HepG2 (cell line): ENCODE results near the gene TPI1. TPM values are rescaled to one million over a fixed set of nuclear protein-coding genes. Genes with fewer than 3 reads are reported as not detected.

Source experiments
- CCAR2 ChIP-seq: fragments of 200-400 bp; formaldehyde crosslinking; optimal IDR thresholded peaks from 2 replicates; pipeline ENCODE3; 2018; ENCODE audit warnings: low read depth, mild to moderate bottlenecking, low read length, moderate library complexity
- HMGXB3 ChIP-seq: sonication (generic); formaldehyde crosslinking; IDR thresholded peaks from 2 replicates; pipeline ENCODE4 v1.4.0; 2020; ENCODE audit warnings: missing genetic modification reagents, borderline replicate concordance
- IRF2 ChIP-seq: IDR thresholded peaks from 2 replicates; pipeline ENCODE4 v1.6.1; 2018; ENCODE audit warnings: missing genetic modification reagents, missing compliant biosample characterization
- JDP2 ChIP-seq: sonication (generic); formaldehyde crosslinking; IDR thresholded peaks from 2 replicates; pipeline ENCODE4 v1.8.1; 2022; ENCODE audit warnings: missing genetic modification reagents, borderline replicate concordance
- MAF1 ChIP-seq: sonication (generic); formaldehyde crosslinking; IDR thresholded peaks from 2 replicates; pipeline ENCODE4 v1.5.0; 2020; ENCODE audit warnings: missing genetic modification reagents, borderline replicate concordance
- MEIS1 ChIP-seq: sonication (generic); formaldehyde crosslinking; IDR thresholded peaks from 2 replicates; pipeline ENCODE4 v1.9.0; 2021; ENCODE audit warnings: mild to moderate bottlenecking, missing genetic modification reagents, moderate library complexity, borderline replicate concordance
- MEIS2 ChIP-seq: sonication (generic); formaldehyde crosslinking; IDR thresholded peaks from 2 replicates; pipeline ENCODE4 v1.9.0; 2021; ENCODE audit warnings: mild to moderate bottlenecking, missing genetic modification reagents
- MIER2 ChIP-seq: IDR thresholded peaks from 2 replicates; pipeline ENCODE4 v1.6.1; 2016; ENCODE audit warnings: missing biosample characterization, missing genetic modification reagents
- NBN ChIP-seq: fragments of 450-650 bp; conservative IDR thresholded peaks from 2 replicates; pipeline ENCODE4 v1.6.1; 2017
- NKX3-1 ChIP-seq: sonication (generic); formaldehyde crosslinking; IDR thresholded peaks from 2 replicates; pipeline ENCODE4 v1.5.0; 2020; ENCODE audit warnings: missing genetic modification reagents
- PAWR ChIP-seq: sonication (generic); formaldehyde crosslinking; IDR thresholded peaks from 2 replicates; pipeline ENCODE4 v1.4.0; 2020; ENCODE audit warnings: missing genetic modification reagents, mild to moderate bottlenecking, borderline replicate concordance
- XRCC5 ChIP-seq: fragments of 200-400 bp; formaldehyde crosslinking; optimal IDR thresholded peaks from 2 replicates; pipeline ENCODE3; 2017; ENCODE audit warnings: mild to moderate bottlenecking, low read length
- ZMYM2 ChIP-seq: sonication (generic); formaldehyde crosslinking; IDR thresholded peaks from 2 replicates; pipeline ENCODE4 v1.8.0; 2022; ENCODE audit warnings: mild to moderate bottlenecking, missing genetic modification reagents
- ZNF138 ChIP-seq: sonication (generic); formaldehyde crosslinking; IDR thresholded peaks from 2 replicates; pipeline ENCODE4 v1.5.0; 2020; ENCODE audit warnings: mild to moderate bottlenecking, low read depth, missing genetic modification reagents
- ZNF264 ChIP-seq: sonication (generic); formaldehyde crosslinking; IDR thresholded peaks from 2 replicates; pipeline ENCODE4 v1.4.0; 2020; ENCODE audit warnings: missing genetic modification reagents
- ZNF326 ChIP-seq: sonication (generic); formaldehyde crosslinking; IDR thresholded peaks from 2 replicates; pipeline ENCODE4 v1.4.0; 2020; ENCODE audit warnings: missing genetic modification reagents, borderline replicate concordance
- ZNF350 ChIP-seq: sonication (generic); formaldehyde crosslinking; IDR thresholded peaks from 2 replicates; pipeline ENCODE4 v1.4.0; 2020; ENCODE audit warnings: mild to moderate bottlenecking, low read depth, missing genetic modification reagents, borderline replicate concordance
- ZNF616 ChIP-seq: sonication (generic); formaldehyde crosslinking; IDR thresholded peaks from 2 replicates; pipeline ENCODE4 v1.5.0; 2020; ENCODE audit warnings: low read depth, mild to moderate bottlenecking, missing genetic modification reagents
- ZNF619 ChIP-seq: sonication (generic); formaldehyde crosslinking; IDR thresholded peaks from 2 replicates; pipeline ENCODE4 v1.4.0; 2020; ENCODE audit warnings: mild to moderate bottlenecking, missing genetic modification reagents
- ZNF790 ChIP-seq: sonication (generic); formaldehyde crosslinking; IDR thresholded peaks from 2 replicates; pipeline ENCODE4 v1.8.0; 2022; ENCODE audit warnings: missing genetic modification reagents, mild to moderate bottlenecking, borderline replicate concordance
- ZNF883 ChIP-seq: sonication (generic); formaldehyde crosslinking; IDR thresholded peaks from 2 replicates; pipeline ENCODE4 v1.5.1; 2020; ENCODE audit warnings: mild to moderate bottlenecking, missing genetic modification reagents; ENCODE audit errors: not compliant biosample characterization
- polyA plus RNA-seq, 8 experiments: library from polyadenylated mRNA; depleted of rRNA in 3 of 8; stranded (reverse) in 7 of 8; unstranded in 1 of 8; fragments of >200 nt; fragmentation: Illumina TruSeq in 4 of 8; extraction: Trizol in 4 of 8; gene quantifications; 2 replicates each; pipeline versions ENCODE4 v1.2.1 to v1.2.3, GENCODE V29; 2011 to 2016; ENCODE audit warnings: low read depth in 4 of 8, missing spikeins in 1 of 8, mixed read lengths in 1 of 8; ENCODE audit not compliant: insufficient read depth in 1 of 8
- total RNA-seq, 5 experiments: library from RNA; depleted of rRNA; stranded (reverse); fragments of >200 nt; fragmentation: Illumina TruSeq; extraction: Trizol; gene quantifications; 2 replicates each; pipeline ENCODE4 v1.2.3, GENCODE V29; 2016; ENCODE audit warnings: low read depth in 1 of 5
- TF ChIP-seq, protein P1 (sequence below): sonication (generic); formaldehyde crosslinking; IDR thresholded peaks from 2 replicates; pipeline ENCODE4 v1.8.0; 2023; ENCODE audit warnings: mild to moderate bottlenecking, missing genetic modification reagents
- TF ChIP-seq, protein P2 (sequence below): sonication (generic); formaldehyde crosslinking; IDR thresholded peaks from 2 replicates; pipeline ENCODE4 v1.4.0; 2020; ENCODE audit warnings: missing genetic modification reagents
- TF ChIP-seq, protein P3 (sequence below): sonication (generic); formaldehyde crosslinking; IDR thresholded peaks from 2 replicates; pipeline ENCODE4 v1.8.0; 2022; ENCODE audit warnings: missing genetic modification reagents, mild to moderate bottlenecking, borderline replicate concordance

TPI1 gene
- total and polyA plus RNA-seq, 2 of the 13 experiments (the other 11 are each of a cell fraction or from before 2014, with no cell fraction given) = 945 to 2,535 TPM

DNA sequence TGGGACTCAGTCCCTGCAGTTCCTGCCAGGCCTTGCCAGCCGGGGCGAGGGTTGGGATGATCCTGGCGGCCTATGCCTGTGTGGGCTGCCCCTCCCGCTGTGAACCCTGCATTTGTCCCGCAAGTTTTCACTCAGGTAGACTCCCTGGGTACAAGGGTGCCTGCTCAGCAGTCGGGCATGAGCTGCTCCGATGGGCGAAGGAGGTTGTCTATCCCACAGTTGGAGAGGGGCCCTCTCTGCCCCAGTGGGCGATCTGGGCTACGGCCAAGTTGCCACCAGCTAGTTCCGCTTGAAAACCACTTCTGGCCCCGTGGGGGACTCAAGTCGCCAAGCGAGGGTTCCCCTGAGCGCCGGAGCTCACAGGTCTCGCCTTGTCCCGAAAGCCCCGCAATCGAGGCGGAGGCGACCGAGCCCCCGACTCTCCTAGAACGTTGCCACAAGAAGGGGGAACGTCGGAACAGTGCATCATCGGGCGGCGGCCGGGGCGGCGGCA is 365 bp upstream of the TPI1 start (continued):
- TF ChIP-seq HMGXB3 (CRISPR knock-in tag) = peak; percentile 15; the same call in 1 of the 2 replicates
- TF ChIP-seq ZNF790 (CRISPR knock-in tag) = no peak
- TF ChIP-seq MIER2 (CRISPR knock-in tag) = no peak
- TF ChIP-seq, protein P1, sequence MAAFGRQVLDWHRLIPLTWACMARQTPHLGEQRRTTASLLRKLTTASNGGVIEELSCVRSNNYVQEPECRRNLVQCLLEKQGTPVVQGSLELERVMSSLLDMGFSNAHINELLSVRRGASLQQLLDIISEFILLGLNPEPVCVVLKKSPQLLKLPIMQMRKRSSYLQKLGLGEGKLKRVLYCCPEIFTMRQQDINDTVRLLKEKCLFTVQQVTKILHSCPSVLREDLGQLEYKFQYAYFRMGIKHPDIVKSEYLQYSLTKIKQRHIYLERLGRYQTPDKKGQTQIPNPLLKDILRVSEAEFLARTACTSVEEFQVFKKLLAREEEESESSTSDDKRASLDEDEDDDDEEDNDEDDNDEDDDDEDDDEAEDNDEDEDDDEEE (CRISPR knock-in tag) = no peak
- no peak for TF ChIP-seq ZNF326 (CRISPR knock-in tag)
- no peak for TF ChIP-seq ZNF619 (CRISPR knock-in tag)
- TF ChIP-seq XRCC5 = no peak
- TF ChIP-seq CCAR2 = no peak
- no peak for TF ChIP-seq IRF2 (CRISPR knock-in tag)
- TF ChIP-seq, protein P2, sequence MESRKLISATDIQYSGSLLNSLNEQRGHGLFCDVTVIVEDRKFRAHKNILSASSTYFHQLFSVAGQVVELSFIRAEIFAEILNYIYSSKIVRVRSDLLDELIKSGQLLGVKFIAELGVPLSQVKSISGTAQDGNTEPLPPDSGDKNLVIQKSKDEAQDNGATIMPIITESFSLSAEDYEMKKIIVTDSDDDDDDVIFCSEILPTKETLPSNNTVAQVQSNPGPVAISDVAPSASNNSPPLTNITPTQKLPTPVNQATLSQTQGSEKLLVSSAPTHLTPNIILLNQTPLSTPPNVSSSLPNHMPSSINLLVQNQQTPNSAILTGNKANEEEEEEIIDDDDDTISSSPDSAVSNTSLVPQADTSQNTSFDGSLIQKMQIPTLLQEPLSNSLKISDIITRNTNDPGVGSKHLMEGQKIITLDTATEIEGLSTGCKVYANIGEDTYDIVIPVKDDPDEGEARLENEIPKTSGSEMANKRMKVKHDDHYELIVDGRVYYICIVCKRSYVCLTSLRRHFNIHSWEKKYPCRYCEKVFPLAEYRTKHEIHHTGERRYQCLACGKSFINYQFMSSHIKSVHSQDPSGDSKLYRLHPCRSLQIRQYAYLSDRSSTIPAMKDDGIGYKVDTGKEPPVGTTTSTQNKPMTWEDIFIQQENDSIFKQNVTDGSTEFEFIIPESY (CRISPR knock-in tag) = peak; percentile 68
- TF ChIP-seq PAWR (CRISPR knock-in tag) = no peak
- TF ChIP-seq ZNF883 (CRISPR knock-in tag) = peak; percentile 17
- TF ChIP-seq NBN = no peak
- TF ChIP-seq NKX3-1 (CRISPR knock-in tag) = no peak
- TF ChIP-seq ZNF264 (CRISPR knock-in tag) = no peak
- no peak for TF ChIP-seq MEIS1 (CRISPR knock-in tag)
- TF ChIP-seq MAF1 (CRISPR knock-in tag) = no peak
- TF ChIP-seq MEIS2 (CRISPR knock-in tag) = no peak
- TF ChIP-seq ZMYM2 (CRISPR knock-in tag) = no peak
- no peak for TF ChIP-seq JDP2 (CRISPR knock-in tag)
- no peak for TF ChIP-seq ZNF138
- no peak; the same call in 1 of the 2 replicates for TF ChIP-seq ZNF350 (CRISPR knock-in tag)
- no peak for TF ChIP-seq ZNF616 (CRISPR knock-in tag)
- TF ChIP-seq, protein P3, sequence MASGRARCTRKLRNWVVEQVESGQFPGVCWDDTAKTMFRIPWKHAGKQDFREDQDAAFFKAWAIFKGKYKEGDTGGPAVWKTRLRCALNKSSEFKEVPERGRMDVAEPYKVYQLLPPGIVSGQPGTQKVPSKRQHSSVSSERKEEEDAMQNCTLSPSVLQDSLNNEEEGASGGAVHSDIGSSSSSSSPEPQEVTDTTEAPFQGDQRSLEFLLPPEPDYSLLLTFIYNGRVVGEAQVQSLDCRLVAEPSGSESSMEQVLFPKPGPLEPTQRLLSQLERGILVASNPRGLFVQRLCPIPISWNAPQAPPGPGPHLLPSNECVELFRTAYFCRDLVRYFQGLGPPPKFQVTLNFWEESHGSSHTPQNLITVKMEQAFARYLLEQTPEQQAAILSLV (CRISPR knock-in tag) = peak; percentile 7; the same call in 1 of the 2 replicates
